SH-SY5Y (cell line): Measurements from ENCODE around the gene CTNNA3.

Experiments used
- GATA2 ChIP-seq: IDR thresholded peaks from 2 replicates; pipeline ENCODE4 v1.6.1; 2011; ENCODE audit warnings: mild to moderate bottlenecking, low read depth, low read length
- GATA3 ChIP-seq: IDR thresholded peaks from 2 replicates; pipeline ENCODE4 v1.6.1; 2011; ENCODE audit warnings: low read depth, mild to moderate bottlenecking, low read length, moderate library complexity

- TF ChIP-seq GATA2 (no peak), GATA3 (no peak)
Observed at GRCh38 chr10:66746711-66747110, 949.3 kb downstream of the CTNNA3 start.
